Liver (tissue), 9 donors: ENCODE data around the gene ADGRD1. TPM values are rescaled to one million over a fixed set of nuclear protein-coding genes. Genes with fewer than 3 reads are reported as not detected.
"Not testable (repeated sequence)": the region's sequence is repeated elsewhere in the genome, so short reads cannot be mapped to it uniquely, and the experiment has no call there.

ENCODE experiments used
- DNase-seq: peaks from one replicate; pipeline ENCODE4 v3.0.0-alpha.2; 2017; ENCODE audit warnings: low spot score
- H3K27ac ChIP-seq, 2 donors: one replicate each; pipeline ENCODE4 v1.7.0; 2013; ENCODE audit warnings: inconsistent platforms in 2 of 2, low read length in 2 of 2, control low read depth in 1 of 2, low read depth in 1 of 2, mild to moderate bottlenecking in 1 of 2
- H3K27me3 ChIP-seq, 4 donors: one replicate each; pipeline versions ENCODE4 v1.6.1 to v1.7.0; 2013; ENCODE audit warnings: low read length in 3 of 4, inconsistent platforms in 1 of 4, mild to moderate bottlenecking in 1 of 4, moderate library complexity in 1 of 4; ENCODE audit not compliant: control insufficient read depth in 4 of 4, insufficient read depth in 4 of 4
- H3K36me3 ChIP-seq, 4 donors: one replicate each; pipeline versions ENCODE4 v1.6.1 to v1.7.0; 2013; ENCODE audit warnings: low read length in 3 of 4, mild to moderate bottlenecking in 3 of 4, low read depth in 1 of 4, moderate library complexity in 1 of 4; ENCODE audit not compliant: control insufficient read depth in 4 of 4, insufficient read depth in 3 of 4
- H3K4me1 ChIP-seq, 4 donors: one replicate each; pipeline versions ENCODE4 v1.6.1 to v1.7.0; 2013; ENCODE audit warnings: low read length in 3 of 4, mild to moderate bottlenecking in 3 of 4, moderate library complexity in 1 of 4; ENCODE audit not compliant: control insufficient read depth in 4 of 4, insufficient read depth in 4 of 4
- H3K4me3 ChIP-seq, 3 donors: one replicate each; pipeline versions ENCODE4 v1.6.1 to v1.7.0; 2013; ENCODE audit warnings: low read length in 3 of 3, control low read depth in 1 of 3, low read depth in 1 of 3, mild to moderate bottlenecking in 1 of 3
- H3K9ac ChIP-seq, 2 donors: one replicate each; pipeline ENCODE4 v1.7.0; 2013; ENCODE audit warnings: low read length in 2 of 2, mild to moderate bottlenecking in 2 of 2, moderate library complexity in 2 of 2, control low read depth in 1 of 2, low read depth in 1 of 2
- H3K9me3 ChIP-seq, 4 donors: one replicate each; pipeline versions ENCODE4 v1.6.1 to v1.7.0; 2013; ENCODE audit warnings: low read length in 3 of 4; ENCODE audit not compliant: control insufficient read depth in 4 of 4
- ATF3 ChIP-seq: IDR thresholded peaks from 2 replicates; pipeline ENCODE4 v1.6.1; 2016; ENCODE audit warnings: antibody characterized with exemption
- CTCF ChIP-seq: fragments of 150-350 bp; IDR thresholded peaks from 2 replicates; pipeline ENCODE4 v1.5.1; 2017; ENCODE audit warnings: improper control_type of control experiment, low read depth, low read length; ENCODE audit not compliant: missing input control
- EGR1 ChIP-seq, 2 donors: IDR thresholded peaks; 2 replicates each; pipeline ENCODE4 v1.6.1; 2016 to 2018; ENCODE audit warnings: antibody characterized with exemption in 2 of 2, low read depth in 2 of 2
- FOXA1 ChIP-seq: IDR thresholded peaks from 2 replicates; pipeline ENCODE4 v1.6.1; 2016; ENCODE audit warnings: antibody characterized with exemption
- GABPA ChIP-seq, 2 donors: IDR thresholded peaks in 1 of 2; conservative IDR thresholded peaks in 1 of 2; 2 replicates each; pipeline ENCODE4 v1.6.1; 2016; ENCODE audit warnings: antibody characterized with exemption in 2 of 2, mild to moderate bottlenecking in 1 of 2, moderate library complexity in 1 of 2
- HNF4A ChIP-seq, 2 donors: conservative IDR thresholded peaks; 2 replicates each; pipeline ENCODE4 v1.6.1; 2016; ENCODE audit warnings: antibody characterized with exemption in 2 of 2, mild to moderate bottlenecking in 2 of 2
- HNF4G ChIP-seq: IDR thresholded peaks from 2 replicates; pipeline ENCODE4 v1.6.1; 2016; ENCODE audit warnings: antibody characterized with exemption
- JUND ChIP-seq, 2 donors: IDR thresholded peaks; 2 replicates each; pipeline ENCODE4 v1.6.1; 2016; ENCODE audit warnings: antibody characterized with exemption in 2 of 2
- MAX ChIP-seq: IDR thresholded peaks from 2 replicates; pipeline ENCODE4 v1.6.1; 2016; ENCODE audit warnings: antibody characterized with exemption
- NR2F2 ChIP-seq: IDR thresholded peaks from 2 replicates; pipeline ENCODE4 v1.6.1; 2016; ENCODE audit warnings: antibody characterized with exemption
- RAD21 ChIP-seq, 2 donors: IDR thresholded peaks; 2 replicates each; pipeline ENCODE4 v1.6.1; 2016; ENCODE audit warnings: antibody characterized with exemption in 2 of 2, mild to moderate bottlenecking in 2 of 2
- REST ChIP-seq: IDR thresholded peaks from 2 replicates; pipeline ENCODE4 v1.6.1; 2016; ENCODE audit warnings: antibody characterized with exemption, mild to moderate bottlenecking
- RXRA ChIP-seq, 2 donors: IDR thresholded peaks; 2 replicates each; pipeline ENCODE4 v1.6.1; 2017 to 2018; ENCODE audit warnings: antibody characterized with exemption in 2 of 2, mild to moderate bottlenecking in 1 of 2
- SP1 ChIP-seq: IDR thresholded peaks from 2 replicates; pipeline ENCODE4 v1.6.1; 2018; ENCODE audit warnings: antibody characterized with exemption, mild to moderate bottlenecking
- TAF1 ChIP-seq: conservative IDR thresholded peaks from 2 replicates; pipeline ENCODE4 v1.6.1; 2016; ENCODE audit warnings: antibody characterized with exemption, mild to moderate bottlenecking
- YY1 ChIP-seq: IDR thresholded peaks from 2 replicates; pipeline ENCODE4 v1.6.1; 2016; ENCODE audit warnings: antibody characterized with exemption, mild to moderate bottlenecking
- ZBTB33 ChIP-seq: IDR thresholded peaks from 2 replicates; pipeline ENCODE4 v1.6.1; 2016; ENCODE audit warnings: antibody characterized with exemption
- WGBS: extraction: QIAGEN DNeasy Blood & Tissue Kit; methylation state at CpG from one replicate; pipeline ENCODE4 v1.1.7; 2013; 5-methylcytosine and 5-hydroxymethylcytosine counted together
- polyA plus RNA-seq, 2 donors: library from polyadenylated mRNA; stranded (reverse) in 1 of 2; unstranded in 1 of 2; fragments of 200-250 nt in 1 of 2; fragments of >200 nt in 1 of 2; fragmentation: Nextera tagmentation in 1 of 2; extraction: Ambion mirVana in 1 of 2; gene quantifications; one replicate each; pipeline versions ENCODE4 v1.2.1 to v1.2.3, GENCODE V29; 2013 to 2015
- total RNA-seq, 2 donors: library from RNA; depleted of rRNA; stranded (reverse); fragments of >200 nt; gene quantifications; one replicate each; pipeline ENCODE4 v1.2.3, GENCODE V29; 2014
- donor health status: healthy.
- donor health status: healthy.
- donor health status: healthy.
- donor health status: healthy.
- donor health status: healthy.

The ADGRD1 gene
- total and polyA plus RNA-seq, 4 donors: 2.7 to 7.1 (median 4.6) TPM

GRCh38 chr12:130937063-130937462 is 16.6 kb upstream of the ADGRD1 start:
- WGBS: 89% methylated on average over 2 of the region's 2 CpGs
- no peak for TF ChIP-seq HNF4G
- no peak for TF ChIP-seq ZBTB33
- no peak for TF ChIP-seq HNF4A (conservative IDR thresholded peaks at IDR 0.05)
- TF ChIP-seq REST: no peak
- no peak for TF ChIP-seq ATF3
- TF ChIP-seq FOXA1: no peak
- no peak for TF ChIP-seq EGR1 (IDR thresholded peaks at IDR 0.05; ENCODE audit: low read depth in 2 of 2)
- no peak for TF ChIP-seq JUND (IDR thresholded peaks at IDR 0.05)
- TF ChIP-seq CTCF: no peak
- TF ChIP-seq TAF1: no peak
- no peak for TF ChIP-seq MAX
- no peak for TF ChIP-seq NR2F2
- no peak for TF ChIP-seq GABPA (IDR thresholded peaks at IDR 0.05 in 1 of 2, conservative IDR thresholded peaks at IDR 0.05 in 1 of 2)
- TF ChIP-seq RXRA (IDR thresholded peaks at IDR 0.05): no peak
- no peak for TF ChIP-seq YY1
- no peak for TF ChIP-seq RAD21 (IDR thresholded peaks at IDR 0.05)
- no peak for TF ChIP-seq SP1

GRCh38 chr12:130937546-130937945 is 16.2 kb upstream of the ADGRD1 start:
- DNase-seq, H3K4me3 ChIP-seq, H3K9me3 ChIP-seq, H3K9ac ChIP-seq, H3K36me3 ChIP-seq, H3K27ac ChIP-seq, H3K4me1 ChIP-seq, H3K27me3 ChIP-seq: not testable (repeated sequence)
- 96% methylated on average over 3 of the region's 3 CpGs for WGBS

More at GRCh38 chr12:130937063-130937462, 16.6 kb upstream of the ADGRD1 start:
- DNase-seq: no peak
- Histone ChIP-seq H3K36me3 (no peaks in the 10 kb centered on the region), H3K9me3 (peaks cover 0 to 3% (median under 1%) of the 10 kb centered on the region in 4 donors), H3K27ac (no peak overlapping the region), H3K4me3 (no peak overlapping the region), H3K4me1 (no peaks in the 10 kb centered on the region), H3K9ac (no peak overlapping the region), H3K27me3 (no peaks in the 10 kb centered on the region)
